HEK293T (cell line): Measurements from ENCODE around the gene PLA2G6.

Source experiments
- BHLHE40 ChIP-seq: fragments of 450-650 bp; IDR thresholded peaks from 2 replicates; pipeline ENCODE4 v1.6.1; 2016; ENCODE audit warnings: mild to moderate bottlenecking, moderate library complexity, borderline replicate concordance
- CTBP1 ChIP-seq: fragments of 450-650 bp; IDR thresholded peaks from 2 replicates; pipeline ENCODE4 v1.6.1; 2016; ENCODE audit warnings: borderline replicate concordance
- ELF4 ChIP-seq: fragments of 450-650 bp; IDR thresholded peaks from 2 replicates; pipeline ENCODE4 v1.6.1; 2017; ENCODE audit warnings: antibody characterized with exemption
- FOXA1 ChIP-seq: fragments of 450-650 bp; IDR thresholded peaks from 2 replicates; pipeline ENCODE4 v1.6.1; 2016; ENCODE audit warnings: mild to moderate bottlenecking
- FOXM1 ChIP-seq: fragments of 450-650 bp; IDR thresholded peaks from 2 replicates; pipeline ENCODE4 v1.6.1; 2017; ENCODE audit warnings: mild to moderate bottlenecking, borderline replicate concordance
- L3MBTL2 ChIP-seq: fragments of 450-650 bp; conservative IDR thresholded peaks from 2 replicates; pipeline ENCODE4 v1.6.1; 2016; ENCODE audit warnings: mild to moderate bottlenecking
- NFRKB ChIP-seq: fragments of 450-650 bp; IDR thresholded peaks from 2 replicates; pipeline ENCODE4 v1.6.1; 2016; ENCODE audit warnings: mild to moderate bottlenecking, moderate library complexity
- SP1 ChIP-seq: fragments of 450-650 bp; IDR thresholded peaks from 2 replicates; pipeline ENCODE4 v1.6.1; 2017
- SUZ12 ChIP-seq: fragments of 450-650 bp; IDR thresholded peaks from 2 replicates; pipeline ENCODE4 v1.6.1; 2016; ENCODE audit warnings: mild to moderate bottlenecking
- TF ChIP-seq, protein P1 (sequence below): fragments of 450-650 bp; IDR thresholded peaks from 2 replicates; pipeline ENCODE4 v1.6.1; 2016

DNA sequence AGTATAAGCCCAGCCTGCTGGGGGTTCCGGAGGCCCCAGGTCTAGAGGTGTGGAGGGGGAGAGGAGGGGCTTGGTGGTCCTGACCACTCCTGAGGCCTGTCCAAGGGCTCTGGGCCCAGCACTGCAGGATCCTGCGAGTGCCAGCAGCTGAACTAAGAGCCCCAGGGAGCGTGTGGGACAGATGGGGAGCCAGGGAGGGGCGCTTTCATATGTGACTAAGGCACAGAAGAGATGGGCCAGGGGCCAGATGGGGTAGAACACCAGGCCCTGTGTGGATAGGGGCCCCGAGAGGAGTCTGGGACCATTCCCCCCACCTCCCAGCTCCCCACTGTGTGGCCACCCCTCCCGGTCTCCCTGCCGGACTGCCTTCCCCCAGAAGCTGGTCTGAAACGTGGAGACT, 38.5 kb upstream of the PLA2G6 start:
- TF ChIP-seq CTBP1 = no peak
- TF ChIP-seq FOXA1 = no peak
- no peak for TF ChIP-seq SUZ12
- no peak for TF ChIP-seq NFRKB
- no peak for TF ChIP-seq FOXM1
- TF ChIP-seq L3MBTL2 = no peak
- TF ChIP-seq SP1 = no peak
- no peak for TF ChIP-seq ELF4
- no peak for TF ChIP-seq BHLHE40
- TF ChIP-seq, protein P1, sequence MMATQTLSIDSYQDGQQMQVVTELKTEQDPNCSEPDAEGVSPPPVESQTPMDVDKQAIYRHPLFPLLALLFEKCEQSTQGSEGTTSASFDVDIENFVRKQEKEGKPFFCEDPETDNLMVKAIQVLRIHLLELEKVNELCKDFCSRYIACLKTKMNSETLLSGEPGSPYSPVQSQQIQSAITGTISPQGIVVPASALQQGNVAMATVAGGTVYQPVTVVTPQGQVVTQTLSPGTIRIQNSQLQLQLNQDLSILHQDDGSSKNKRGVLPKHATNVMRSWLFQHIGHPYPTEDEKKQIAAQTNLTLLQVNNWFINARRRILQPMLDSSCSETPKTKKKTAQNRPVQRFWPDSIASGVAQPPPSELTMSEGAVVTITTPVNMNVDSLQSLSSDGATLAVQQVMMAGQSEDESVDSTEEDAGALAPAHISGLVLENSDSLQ = no peak
